Measurements from ENCODE around the gene MOB3B.

MOB3B gene

DNA sequence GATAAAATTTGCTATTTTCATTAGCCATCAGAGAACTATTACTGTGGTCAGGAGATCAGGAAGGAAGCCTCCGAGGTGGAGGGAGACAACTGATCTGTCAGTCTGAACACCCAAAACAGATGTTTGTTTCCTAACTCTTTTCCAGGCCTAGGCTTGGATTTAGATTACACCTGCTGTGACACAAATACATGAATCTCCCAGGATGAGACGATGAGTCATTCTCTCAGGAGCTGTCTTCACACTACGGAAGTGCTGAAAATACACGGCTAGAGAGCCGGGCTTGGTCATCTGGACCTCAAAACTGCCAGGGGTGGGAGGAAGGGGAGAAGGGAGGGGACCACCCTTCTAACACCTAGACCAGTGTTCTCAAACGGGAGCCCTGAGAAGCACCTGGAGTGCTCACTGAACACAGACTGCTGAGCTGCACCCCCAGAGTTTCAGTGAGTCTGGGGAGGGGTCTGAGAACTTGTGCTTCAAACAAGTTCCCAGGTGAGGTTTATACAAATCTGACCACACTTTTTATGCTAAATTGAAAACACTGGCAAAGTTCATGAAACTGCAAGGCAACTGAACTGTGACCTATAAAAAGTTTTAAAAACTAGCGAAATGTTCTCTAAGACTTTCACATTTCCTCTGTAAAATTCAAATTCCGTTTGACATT is 152.3 kb downstream of the MOB3B start:
- TF ChIP-seq FOXM1 (IDR thresholded peaks at IDR 0.05; ENCODE audit: borderline replicate concordance) (no peak), SP1 (IDR thresholded peaks at IDR 0.05) (no peak), ELF4 (IDR thresholded peaks at IDR 0.05) (no peak), BHLHE40 (IDR thresholded peaks at IDR 0.05; ENCODE audit: borderline replicate concordance) (no peak), FOXA1 (IDR thresholded peaks at IDR 0.05) (no peak)
- DNase-seq (ENCODE audit: extremely low spot score) = no peak
- CTCF ChIA-PET = no interaction called here
- POLR2A ChIA-PET = no interaction called here

DNA sequence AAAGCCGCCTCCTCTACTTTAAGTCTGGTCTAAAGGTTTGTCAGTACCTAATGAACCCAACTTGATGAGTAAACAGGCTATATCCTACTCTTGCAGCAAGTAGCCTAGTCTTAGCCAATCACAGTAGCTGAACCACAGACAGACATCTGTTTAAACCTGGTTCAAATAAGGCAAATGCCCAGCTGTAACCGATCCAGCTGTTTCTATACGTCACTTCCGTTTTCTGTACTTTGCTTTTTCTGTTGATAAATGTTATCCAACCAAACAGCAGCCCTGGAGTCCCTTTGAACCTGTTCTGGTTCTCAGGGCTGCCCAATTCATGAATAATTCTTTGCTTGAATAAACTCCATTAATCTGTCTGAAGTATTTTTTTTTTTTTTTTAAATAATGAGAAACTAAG is 155.8 kb downstream of the MOB3B start:
- ChIA-PET POLR2A (no interaction called here), CTCF (no interaction called here)
- no peak for DNase-seq (ENCODE audit: extremely low spot score)
- TF ChIP-seq ARNT (IDR thresholded peaks at IDR 0.05) (no peak), FOXK2 (IDR thresholded peaks at IDR 0.05) (no peak)

DNA sequence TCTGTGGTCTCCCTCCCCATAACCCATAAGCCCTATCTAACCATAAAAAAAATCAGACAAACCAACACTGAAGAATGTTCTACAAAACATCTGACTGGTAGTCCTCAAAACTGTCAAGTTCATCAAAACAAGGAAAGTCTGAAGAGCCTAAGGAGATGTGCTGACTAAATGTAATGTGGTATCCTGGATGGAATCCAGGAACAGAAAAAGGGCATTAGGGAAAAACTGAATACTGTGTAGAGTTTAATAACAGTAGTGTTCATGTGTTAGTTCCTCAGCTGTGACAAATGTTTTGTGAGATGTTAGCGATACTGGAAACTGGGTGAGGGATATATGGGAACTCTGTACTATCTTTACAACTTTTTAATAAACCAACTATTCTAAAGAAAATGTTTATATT is 157.0 kb downstream of the MOB3B start:
- DNase-seq (ENCODE audit: extremely low spot score) = no peak
- POLR2A ChIA-PET = no interaction called here
- CTCF ChIA-PET = no interaction called here
- TF ChIP-seq FOXM1 (IDR thresholded peaks at IDR 0.05; ENCODE audit: borderline replicate concordance) = no peak
- TF ChIP-seq BHLHE40 (IDR thresholded peaks at IDR 0.05; ENCODE audit: borderline replicate concordance) = no peak
- TF ChIP-seq HDGF (IDR thresholded peaks at IDR 0.05; ENCODE audit: borderline replicate concordance) = no peak
- TF ChIP-seq ARNT (IDR thresholded peaks at IDR 0.05) = no peak
- no peak for TF ChIP-seq FOXA1 (IDR thresholded peaks at IDR 0.05)
- TF ChIP-seq LEF1 (IDR thresholded peaks at IDR 0.05; ENCODE audit: borderline replicate concordance) = no peak
- TF ChIP-seq SUZ12 (IDR thresholded peaks at IDR 0.05) = no peak
- TF ChIP-seq L3MBTL2 (conservative IDR thresholded peaks at IDR 0.05) = no peak
- TF ChIP-seq, protein P1, sequence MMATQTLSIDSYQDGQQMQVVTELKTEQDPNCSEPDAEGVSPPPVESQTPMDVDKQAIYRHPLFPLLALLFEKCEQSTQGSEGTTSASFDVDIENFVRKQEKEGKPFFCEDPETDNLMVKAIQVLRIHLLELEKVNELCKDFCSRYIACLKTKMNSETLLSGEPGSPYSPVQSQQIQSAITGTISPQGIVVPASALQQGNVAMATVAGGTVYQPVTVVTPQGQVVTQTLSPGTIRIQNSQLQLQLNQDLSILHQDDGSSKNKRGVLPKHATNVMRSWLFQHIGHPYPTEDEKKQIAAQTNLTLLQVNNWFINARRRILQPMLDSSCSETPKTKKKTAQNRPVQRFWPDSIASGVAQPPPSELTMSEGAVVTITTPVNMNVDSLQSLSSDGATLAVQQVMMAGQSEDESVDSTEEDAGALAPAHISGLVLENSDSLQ (IDR thresholded peaks at IDR 0.05) = no peak
- TF ChIP-seq TARDBP (IDR thresholded peaks at IDR 0.05) = no peak
- no peak for TF ChIP-seq NFRKB (IDR thresholded peaks at IDR 0.05)
- TF ChIP-seq CTBP1 (IDR thresholded peaks at IDR 0.05; ENCODE audit: borderline replicate concordance) = no peak
- TF ChIP-seq SP1 (IDR thresholded peaks at IDR 0.05) = no peak
- no peak for TF ChIP-seq ZNF384 (IDR thresholded peaks at IDR 0.05)
- no peak for TF ChIP-seq ELF4 (IDR thresholded peaks at IDR 0.05)
- TF ChIP-seq FOXK2 (IDR thresholded peaks at IDR 0.05) = no peak

DNA sequence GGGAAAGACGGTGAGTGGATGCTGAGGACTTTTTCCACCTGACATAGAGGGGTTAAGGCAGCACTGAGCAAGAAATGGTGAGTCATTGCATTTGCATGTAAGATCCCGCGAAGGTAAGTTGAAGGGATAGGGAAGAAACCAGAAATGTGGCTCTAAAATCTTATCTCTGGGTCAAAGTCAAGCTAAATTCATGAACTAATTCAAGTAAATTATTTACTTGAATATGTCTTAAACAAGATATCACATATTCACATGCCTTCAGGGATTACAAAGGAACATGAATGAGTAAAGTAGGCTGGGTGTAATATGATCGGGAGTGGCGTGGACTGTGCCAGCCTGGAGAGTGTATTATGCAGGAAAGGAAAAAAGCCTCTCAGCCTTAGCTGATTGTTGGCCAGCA is 158.2 kb downstream of the MOB3B start:
- ChIA-PET CTCF (no interaction called here), POLR2A (no interaction called here)
- DNase-seq (ENCODE audit: extremely low spot score) = no peak
- TF ChIP-seq, protein P1 (IDR thresholded peaks at IDR 0.05) = no peak
- no peak for TF ChIP-seq NFRKB (IDR thresholded peaks at IDR 0.05)
- TF ChIP-seq FOXA1 (IDR thresholded peaks at IDR 0.05) = no peak
- TF ChIP-seq LEF1 (IDR thresholded peaks at IDR 0.05; ENCODE audit: borderline replicate concordance) = no peak
- TF ChIP-seq L3MBTL2 (conservative IDR thresholded peaks at IDR 0.05) = no peak
- TF ChIP-seq TARDBP (IDR thresholded peaks at IDR 0.05) = no peak
- no peak for TF ChIP-seq ELF4 (IDR thresholded peaks at IDR 0.05)
- no peak for TF ChIP-seq CTBP1 (IDR thresholded peaks at IDR 0.05; ENCODE audit: borderline replicate concordance)
- TF ChIP-seq BHLHE40 (IDR thresholded peaks at IDR 0.05; ENCODE audit: borderline replicate concordance) = no peak
- TF ChIP-seq ZNF384 (IDR thresholded peaks at IDR 0.05) = no peak
- no peak for TF ChIP-seq HDGF (IDR thresholded peaks at IDR 0.05; ENCODE audit: borderline replicate concordance)
- no peak for TF ChIP-seq SP1 (IDR thresholded peaks at IDR 0.05)
- TF ChIP-seq SUZ12 (IDR thresholded peaks at IDR 0.05) = no peak
- no peak for TF ChIP-seq ARNT (IDR thresholded peaks at IDR 0.05)
- TF ChIP-seq FOXK2 (IDR thresholded peaks at IDR 0.05) = no peak
- no peak for TF ChIP-seq FOXM1 (IDR thresholded peaks at IDR 0.05; ENCODE audit: borderline replicate concordance)

DNA sequence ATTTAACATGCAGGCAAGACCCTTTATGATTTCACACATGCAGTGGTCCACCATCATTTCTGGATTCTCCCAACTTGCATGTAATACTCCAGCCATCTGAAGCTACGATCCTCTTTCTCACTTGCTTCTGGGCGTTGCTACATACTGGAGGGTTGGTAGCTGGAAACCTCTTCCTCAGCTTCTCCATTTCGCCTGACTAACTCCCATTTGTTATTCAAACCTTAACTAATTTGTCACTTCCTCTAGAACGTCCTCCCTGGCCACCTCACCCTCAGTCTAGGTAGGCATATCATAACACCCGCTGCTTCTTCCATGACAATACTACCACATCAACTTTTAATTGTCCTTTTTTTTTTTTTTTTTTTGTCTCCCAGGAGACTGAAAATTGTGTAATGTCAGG is 160.0 kb downstream of the MOB3B start:
- no peak for DNase-seq (ENCODE audit: extremely low spot score)
- POLR2A ChIA-PET = no interaction called here
- CTCF ChIA-PET = interaction anchor here (0.6 kb wide), 1 partner anchor 185 kb away, joined by 5 read pairs; no protein-coding TSS in a partner anchor
- TF ChIP-seq TARDBP (IDR thresholded peaks at IDR 0.05) (no peak), SUZ12 (IDR thresholded peaks at IDR 0.05) (no peak), FOXA1 (IDR thresholded peaks at IDR 0.05) (no peak), LEF1 (IDR thresholded peaks at IDR 0.05; ENCODE audit: borderline replicate concordance) (no peak), ARNT (IDR thresholded peaks at IDR 0.05) (no peak), FOXM1 (IDR thresholded peaks at IDR 0.05; ENCODE audit: borderline replicate concordance) (no peak), FOXK2 (IDR thresholded peaks at IDR 0.05) (no peak), CTBP1 (IDR thresholded peaks at IDR 0.05; ENCODE audit: borderline replicate concordance) (no peak), BHLHE40 (IDR thresholded peaks at IDR 0.05; ENCODE audit: borderline replicate concordance) (no peak), ELF4 (IDR thresholded peaks at IDR 0.05) (no peak), L3MBTL2 (conservative IDR thresholded peaks at IDR 0.05) (no peak), SP1 (IDR thresholded peaks at IDR 0.05) (no peak), NFRKB (IDR thresholded peaks at IDR 0.05) (no peak), ZNF384 (IDR thresholded peaks at IDR 0.05) (no peak), HDGF (IDR thresholded peaks at IDR 0.05; ENCODE audit: borderline replicate concordance) (no peak)
- TF ChIP-seq, protein P1 (IDR thresholded peaks at IDR 0.05) = no peak

DNA sequence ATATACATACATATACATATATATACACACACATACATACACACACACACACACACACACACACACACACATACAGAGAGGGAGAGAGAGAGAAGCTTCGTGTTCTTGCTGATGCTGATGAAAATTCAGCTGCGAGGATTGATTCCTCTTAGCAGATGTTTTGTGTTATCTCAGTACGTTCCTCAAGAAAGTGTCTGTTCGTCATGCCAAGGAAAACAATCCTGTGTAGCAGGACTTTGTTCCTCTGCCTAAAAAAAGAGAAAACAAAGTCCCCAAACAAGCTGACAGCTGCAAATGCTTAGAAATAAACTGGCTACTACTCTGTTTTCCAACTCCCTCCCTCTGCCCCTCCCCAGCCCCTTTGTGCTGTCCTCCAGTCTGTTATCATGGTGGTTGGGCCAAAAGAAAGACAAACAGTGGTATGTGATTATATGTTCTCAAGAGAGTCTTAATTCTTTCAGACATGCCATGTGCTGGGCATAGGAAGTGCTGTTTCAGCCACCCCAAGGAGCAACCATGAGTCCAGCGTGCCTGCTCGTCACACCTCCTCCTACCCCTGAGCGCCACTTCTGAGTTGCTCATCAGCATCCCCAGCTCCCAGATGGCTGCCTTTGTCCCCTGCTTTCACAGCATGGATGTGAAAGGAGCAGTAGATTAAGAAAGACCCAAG is 161.2 kb downstream of the MOB3B start:
- TF ChIP-seq FOXA1 (IDR thresholded peaks at IDR 0.05) = no peak
- no peak for TF ChIP-seq CTBP1 (IDR thresholded peaks at IDR 0.05; ENCODE audit: borderline replicate concordance)
- no peak for TF ChIP-seq LEF1 (IDR thresholded peaks at IDR 0.05; ENCODE audit: borderline replicate concordance)
- TF ChIP-seq, protein P1 (IDR thresholded peaks at IDR 0.05) = no peak
- TF ChIP-seq SUZ12 (IDR thresholded peaks at IDR 0.05) = no peak
- no peak for TF ChIP-seq FOXK2 (IDR thresholded peaks at IDR 0.05)
- no peak for TF ChIP-seq TARDBP (IDR thresholded peaks at IDR 0.05)
- TF ChIP-seq L3MBTL2 (conservative IDR thresholded peaks at IDR 0.05) = no peak
- no peak for TF ChIP-seq HDGF (IDR thresholded peaks at IDR 0.05; ENCODE audit: borderline replicate concordance)
- TF ChIP-seq BHLHE40 (IDR thresholded peaks at IDR 0.05; ENCODE audit: borderline replicate concordance) = no peak
- no peak for TF ChIP-seq NFRKB (IDR thresholded peaks at IDR 0.05)
- no peak for TF ChIP-seq SP1 (IDR thresholded peaks at IDR 0.05)
- no peak for TF ChIP-seq ARNT (IDR thresholded peaks at IDR 0.05)
- no peak for TF ChIP-seq ZNF384 (IDR thresholded peaks at IDR 0.05)
- no peak for TF ChIP-seq FOXM1 (IDR thresholded peaks at IDR 0.05; ENCODE audit: borderline replicate concordance)
- TF ChIP-seq ELF4 (IDR thresholded peaks at IDR 0.05) = no peak
- POLR2A ChIA-PET = no interaction called here
- CTCF ChIA-PET = interaction anchor here (1.1 kb wide), 1 partner anchor 158 kb away, joined by 3 read pairs; no protein-coding TSS in a partner anchor
- DNase-seq (ENCODE audit: extremely low spot score) = no peak
